ENCODE data around the gene OSBPL7. TPM values are rescaled to one million over a fixed set of nuclear protein-coding genes. Genes with fewer than 3 reads are reported as not detected.
A peak's percentile ranks its signal among the peaks of the same experiment; 100 is the strongest.

Gene OSBPL7
- total and polyA plus RNA-seq, 2 donors from 2014 or later: 5.3 to 21.2 TPM

DNA sequence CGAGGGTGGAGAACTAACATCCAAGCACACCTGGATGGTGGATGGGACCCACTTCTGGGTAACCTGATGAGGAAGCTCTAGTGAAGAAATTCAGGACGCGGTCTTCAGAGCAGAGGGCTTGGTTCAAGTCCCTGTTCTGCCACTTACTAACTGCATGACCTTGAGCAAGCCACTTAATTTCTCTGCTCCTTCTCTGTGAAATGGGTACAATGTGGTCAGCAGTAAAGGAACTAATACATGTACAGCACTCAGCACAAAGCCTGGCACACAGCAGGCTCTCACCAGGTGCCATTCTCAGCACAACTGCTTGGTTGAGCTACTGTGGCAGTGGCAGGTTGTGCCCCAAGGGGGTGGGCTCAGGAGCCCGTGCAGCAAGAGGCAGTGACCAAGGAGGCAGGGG, 1.9 kb upstream of the OSBPL7 start:
- H3K9ac ChIP-seq (ENCODE audit: low read length in 3 of 3): no peak overlapping the region
- no peak overlapping the region for H3K27ac ChIP-seq (ENCODE audit: low read depth in 2 of 2, low read length in 2 of 2)
- peaks cover 0 to 10% (median 0%) of the 10 kb centered on the region in 3 donors for H3K4me1 ChIP-seq (ENCODE audit: control insufficient read depth in 2 of 3, insufficient read depth in 2 of 3, low read depth in 1 of 3, low read length in 3 of 3)
- intact Hi-C loops (cut with DNase I): no loop called here
- no peaks in the 10 kb centered on the region for H3K27me3 ChIP-seq (ENCODE audit: control insufficient read depth, insufficient read depth, low read length)
- FAIRE-seq (no peak), DNase-seq (no peak)
- TF ChIP-seq, protein P1, sequence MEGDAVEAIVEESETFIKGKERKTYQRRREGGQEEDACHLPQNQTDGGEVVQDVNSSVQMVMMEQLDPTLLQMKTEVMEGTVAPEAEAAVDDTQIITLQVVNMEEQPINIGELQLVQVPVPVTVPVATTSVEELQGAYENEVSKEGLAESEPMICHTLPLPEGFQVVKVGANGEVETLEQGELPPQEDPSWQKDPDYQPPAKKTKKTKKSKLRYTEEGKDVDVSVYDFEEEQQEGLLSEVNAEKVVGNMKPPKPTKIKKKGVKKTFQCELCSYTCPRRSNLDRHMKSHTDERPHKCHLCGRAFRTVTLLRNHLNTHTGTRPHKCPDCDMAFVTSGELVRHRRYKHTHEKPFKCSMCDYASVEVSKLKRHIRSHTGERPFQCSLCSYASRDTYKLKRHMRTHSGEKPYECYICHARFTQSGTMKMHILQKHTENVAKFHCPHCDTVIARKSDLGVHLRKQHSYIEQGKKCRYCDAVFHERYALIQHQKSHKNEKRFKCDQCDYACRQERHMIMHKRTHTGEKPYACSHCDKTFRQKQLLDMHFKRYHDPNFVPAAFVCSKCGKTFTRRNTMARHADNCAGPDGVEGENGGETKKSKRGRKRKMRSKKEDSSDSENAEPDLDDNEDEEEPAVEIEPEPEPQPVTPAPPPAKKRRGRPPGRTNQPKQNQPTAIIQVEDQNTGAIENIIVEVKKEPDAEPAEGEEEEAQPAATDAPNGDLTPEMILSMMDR (IDR thresholded peaks at IDR 0.05; ENCODE audit: borderline replicate concordance, extremely low read depth, insufficient read depth): no peak
- no peaks in the 10 kb centered on the region for H3K9me3 ChIP-seq (ENCODE audit: control insufficient read depth in 2 of 3, insufficient read depth in 1 of 3, low read length in 3 of 3)
- H3K4me3 ChIP-seq (ENCODE audit: low read length in 3 of 3): no peak overlapping the region
- H3K36me3 ChIP-seq (ENCODE audit: control insufficient read depth in 2 of 3, insufficient read depth in 3 of 3, low read length in 3 of 3): peaks cover 2 to 40% (median 26%) of the 10 kb centered on the region in 3 donors

DNA sequence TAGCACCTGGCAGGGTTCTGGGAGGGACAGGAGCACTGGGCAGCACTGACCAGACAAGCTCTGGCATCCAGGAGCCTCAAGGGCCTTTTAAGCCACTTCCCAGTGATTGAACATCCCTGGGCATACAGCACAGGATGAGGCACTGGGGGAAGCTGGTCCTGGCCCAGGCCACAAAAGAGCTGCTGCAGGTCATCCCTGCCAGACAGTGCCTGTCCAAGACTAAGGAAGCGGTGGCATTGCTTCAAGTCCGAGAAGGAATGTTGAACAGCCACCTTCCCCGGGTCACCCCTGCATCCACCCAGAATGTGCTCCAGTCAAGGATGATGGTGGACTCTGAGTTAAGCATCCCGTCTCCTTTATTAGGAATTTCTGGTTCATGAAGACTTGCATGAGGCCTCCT, 1.2 kb upstream of the OSBPL7 start:
- H3K4me1 ChIP-seq (ENCODE audit: control insufficient read depth in 2 of 3, insufficient read depth in 2 of 3, low read depth in 1 of 3, low read length in 3 of 3): peaks cover 0 to 10% (median 0%) of the 10 kb centered on the region in 3 donors
- no peak for FAIRE-seq
- no peaks in the 10 kb centered on the region for H3K27me3 ChIP-seq (ENCODE audit: control insufficient read depth, insufficient read depth, low read length)
- TF ChIP-seq, protein P1 (IDR thresholded peaks at IDR 0.05; ENCODE audit: borderline replicate concordance, extremely low read depth, insufficient read depth): no peak
- intact Hi-C loops (cut with DNase I): no loop called here
- no peak for DNase-seq
- H3K27ac ChIP-seq (ENCODE audit: low read depth in 2 of 2, low read length in 2 of 2): no peak overlapping the region
- H3K36me3 ChIP-seq (ENCODE audit: control insufficient read depth in 2 of 3, insufficient read depth in 3 of 3, low read length in 3 of 3): peaks cover 2 to 37% (median 26%) of the 10 kb centered on the region in 3 donors
- no peak overlapping the region for H3K9ac ChIP-seq (ENCODE audit: low read length in 3 of 3)
- no peak overlapping the region for H3K4me3 ChIP-seq (ENCODE audit: low read length in 3 of 3)
- no peaks in the 10 kb centered on the region for H3K9me3 ChIP-seq (ENCODE audit: control insufficient read depth in 2 of 3, insufficient read depth in 1 of 3, low read length in 3 of 3)

DNA sequence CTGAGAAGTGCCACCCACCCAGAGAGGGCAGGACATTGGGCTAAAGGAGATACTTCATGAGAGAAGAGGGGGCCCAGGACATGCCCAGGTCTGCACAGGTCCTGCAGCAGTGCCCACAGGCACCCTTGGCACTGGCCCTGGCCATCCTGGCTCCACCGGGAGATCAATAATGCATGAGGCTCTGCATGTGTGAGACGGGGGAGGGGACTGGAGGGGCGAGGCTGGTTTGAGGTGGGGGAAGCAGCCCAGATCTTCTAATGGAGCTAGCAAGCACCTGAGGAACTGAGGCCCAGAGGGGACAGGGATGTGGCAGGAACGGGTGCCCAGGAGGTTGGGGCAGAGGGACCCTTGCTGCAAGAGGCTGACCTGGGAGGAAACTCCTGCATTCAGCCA, 567 bp downstream of the OSBPL7 start:
- peak overlapping the region; percentile 79 to 93 (median 86) for H3K4me3 ChIP-seq (ENCODE audit: low read length in 3 of 3)
- DNase-seq (no peak), FAIRE-seq (no peak)
- H3K27ac ChIP-seq (ENCODE audit: low read depth in 2 of 2, low read length in 2 of 2): no peak overlapping the region
- no peaks in the 10 kb centered on the region for H3K9me3 ChIP-seq (ENCODE audit: control insufficient read depth in 2 of 3, insufficient read depth in 1 of 3, low read length in 3 of 3)
- peak overlapping the region; percentile 35 to 84 (median 75) for H3K9ac ChIP-seq (ENCODE audit: low read length in 3 of 3)
- intact Hi-C loops (cut with DNase I): no loop called here
- H3K36me3 ChIP-seq (ENCODE audit: control insufficient read depth in 2 of 3, insufficient read depth in 3 of 3, low read length in 3 of 3): peaks cover 2 to 29% (median 16%) of the 10 kb centered on the region in 3 donors
- peaks cover 0 to 10% (median 0%) of the 10 kb centered on the region in 3 donors for H3K4me1 ChIP-seq (ENCODE audit: control insufficient read depth in 2 of 3, insufficient read depth in 2 of 3, low read depth in 1 of 3, low read length in 3 of 3)
- no peaks in the 10 kb centered on the region for H3K27me3 ChIP-seq (ENCODE audit: control insufficient read depth, insufficient read depth, low read length)
- TF ChIP-seq, protein P1 (IDR thresholded peaks at IDR 0.05; ENCODE audit: borderline replicate concordance, extremely low read depth, insufficient read depth): no peak

Data from kidney (tissue), 14 donors.